IgD-negative memory B cell (primary cell): ENCODE results near the gene ABCA13. TPM values are rescaled to one million over a fixed set of nuclear protein-coding genes. Genes with fewer than 3 reads are reported as not detected.
A peak's percentile ranks its signal among the peaks of the same experiment; 100 is the strongest.

Source experiments
- H3K27ac Mint-ChIP-seq, 3 donors: one replicate each; pipeline ENCODE4 v1.8.0; 2020 to 2022; ENCODE audit warnings: mild to moderate bottlenecking in 3 of 3, mixed read lengths in 3 of 3, moderate library complexity in 1 of 3
- H3K27me3 Mint-ChIP-seq: one replicate; pipeline ENCODE4 v1.8.0; 2021; ENCODE audit warnings: mixed read lengths
- H3K36me3 Mint-ChIP-seq: one replicate; pipeline ENCODE4 v1.8.0; 2020; ENCODE audit warnings: mild to moderate bottlenecking, mixed read lengths
- H3K4me1 Mint-ChIP-seq, 3 donors: one replicate each; pipeline ENCODE4 v1.8.0; 2020 to 2022; ENCODE audit warnings: mixed read lengths in 3 of 3, mild to moderate bottlenecking in 1 of 3
- H3K4me3 Mint-ChIP-seq, 4 donors: one replicate each; pipeline ENCODE4 v1.8.0; 2020 to 2022; ENCODE audit warnings: mild to moderate bottlenecking in 4 of 4, mixed read lengths in 4 of 4, moderate library complexity in 3 of 4
- H3K9me3 Mint-ChIP-seq, 3 donors: one replicate each; pipeline ENCODE4 v1.8.0; 2020 to 2021; ENCODE audit warnings: mixed read lengths in 3 of 3, mild to moderate bottlenecking in 1 of 3
- polyA plus RNA-seq: library from polyadenylated mRNA; unstranded; fragments of 300-500 nt; fragmentation: Illumina TruSeq; gene quantifications from one replicate; pipeline ENCODE4 v1.2.3, GENCODE V29; 2021

ABCA13 gene
- polyA plus RNA-seq, 1 donor from 2014 or later = not detected

DNA sequence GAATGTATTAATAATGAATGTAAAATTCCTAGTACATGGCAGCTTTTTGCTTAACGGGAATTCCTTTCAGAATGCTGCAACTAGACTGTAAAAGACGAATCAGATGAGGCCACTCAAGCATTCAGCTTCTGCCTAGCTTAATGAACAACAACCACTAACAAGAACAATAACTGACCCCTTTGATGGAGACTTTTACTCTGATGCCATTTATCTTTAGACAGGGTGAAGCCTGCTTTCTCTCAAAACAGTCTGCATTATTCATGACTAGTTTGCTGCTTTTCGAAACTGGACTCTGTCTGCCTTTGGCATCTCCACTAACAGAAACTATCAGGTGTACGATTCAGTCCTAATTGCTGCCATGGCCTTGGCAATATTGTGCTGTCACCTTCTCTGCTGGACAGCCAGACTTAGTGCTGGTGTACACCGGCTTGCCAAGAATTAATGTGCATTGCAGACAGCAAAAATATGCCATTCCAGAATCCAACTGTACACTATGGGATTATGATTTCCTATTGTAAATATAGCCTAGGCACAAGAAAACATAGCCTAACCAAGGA lies 457.6 kb downstream of the ABCA13 start:
- Mint-ChIP-seq H3K36me3 (peaks cover 1% of the 10 kb centered on the region), H3K4me3 (no peak overlapping the region), H3K4me1 (no peaks in the 10 kb centered on the region), H3K9me3 (peaks cover 0 to 2% (median 0%) of the 10 kb centered on the region in 3 donors), H3K27me3 (no peaks in the 10 kb centered on the region), H3K27ac (no peak overlapping the region)

DNA sequence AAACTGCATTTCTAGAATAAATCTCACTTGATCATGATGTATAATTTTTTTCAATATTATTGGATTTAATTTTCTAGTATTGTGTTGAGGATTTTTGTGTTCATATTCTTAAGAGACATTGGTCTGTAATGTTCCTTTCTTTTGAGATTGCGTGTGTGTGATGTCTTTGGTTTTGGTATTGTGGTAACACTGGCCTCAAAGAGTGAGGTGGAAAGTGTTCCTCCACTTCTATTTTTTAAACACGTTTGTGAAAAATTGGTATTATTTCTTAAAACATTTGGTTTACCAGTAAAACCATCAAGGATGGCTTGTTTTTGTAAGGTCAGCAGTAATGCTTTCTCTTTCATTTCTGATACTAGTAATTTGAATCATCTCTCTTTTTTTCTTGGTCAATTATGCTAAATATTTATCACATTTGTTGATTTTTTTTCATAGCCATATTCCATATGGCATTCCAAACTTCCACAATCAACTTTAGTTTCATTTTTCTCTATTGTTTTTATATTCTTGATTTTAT lies 462.9 kb downstream of the ABCA13 start:
- Mint-ChIP-seq H3K9me3 (peaks cover 0 to 2% (median 0%) of the 10 kb centered on the region in 3 donors), H3K4me3 (no peak overlapping the region), H3K27me3 (no peaks in the 10 kb centered on the region), H3K27ac (no peak overlapping the region), H3K36me3 (no peaks in the 10 kb centered on the region), H3K4me1 (no peaks in the 10 kb centered on the region)

DNA sequence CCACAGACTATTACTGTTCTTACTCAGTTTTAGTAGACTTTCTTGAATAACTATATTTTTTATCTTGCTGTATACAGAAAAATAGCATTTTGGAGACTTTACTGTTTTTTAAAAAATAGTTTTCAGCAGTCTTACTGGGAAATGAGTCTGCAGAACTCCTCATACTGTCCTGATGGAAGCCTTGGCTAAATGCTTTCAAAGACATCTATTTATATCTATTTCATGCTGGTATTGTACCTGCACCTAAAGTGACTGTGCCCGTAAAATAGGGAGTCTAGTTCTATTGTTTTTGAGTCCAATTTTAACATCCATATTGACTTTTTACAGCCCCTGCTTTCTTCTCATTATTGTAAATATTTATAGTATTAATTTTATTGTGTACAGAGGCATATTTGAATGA lies 464.5 kb downstream of the ABCA13 start:
- Mint-ChIP-seq H3K36me3 (no peaks in the 10 kb centered on the region), H3K27me3 (no peaks in the 10 kb centered on the region), H3K9me3 (peaks cover 0 to 3% (median 0%) of the 10 kb centered on the region in 3 donors), H3K4me3 (no peak overlapping the region), H3K27ac (peak overlapping the region in 1 of 3 donors; percentile 65), H3K4me1 (no peaks in the 10 kb centered on the region)

DNA sequence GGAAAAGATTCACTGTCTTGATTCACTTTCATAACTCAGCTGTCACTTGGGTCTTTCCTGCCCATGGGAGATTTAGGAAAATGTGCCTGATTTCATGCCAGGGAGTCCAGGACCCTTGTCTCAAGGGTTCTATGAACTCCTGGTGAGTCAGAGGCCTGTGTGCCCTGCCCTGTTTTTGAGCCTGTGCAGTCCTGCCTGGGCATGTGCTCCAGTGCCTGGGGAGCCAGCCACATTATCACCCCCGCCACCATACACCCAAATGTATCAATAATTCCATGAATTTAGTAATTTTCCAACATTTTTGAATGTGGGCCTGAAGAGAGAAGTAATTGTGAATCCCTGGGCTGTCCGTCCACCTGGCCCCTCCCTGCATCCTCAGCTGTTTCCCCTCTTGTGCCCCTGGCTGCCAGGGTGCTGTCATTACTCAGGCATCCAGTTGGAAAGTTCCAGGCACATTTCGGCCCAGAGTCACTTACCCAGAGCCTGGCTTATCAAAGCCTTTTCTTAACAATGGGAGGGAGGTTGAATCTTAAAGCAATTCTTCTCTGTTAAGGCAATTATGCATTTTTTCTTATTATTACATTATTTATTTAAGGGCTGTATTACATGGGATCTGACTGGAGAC lies 465.2 kb downstream of the ABCA13 start:
- Mint-ChIP-seq H3K27ac (no peak overlapping the region), H3K4me1 (no peaks in the 10 kb centered on the region)

DNA sequence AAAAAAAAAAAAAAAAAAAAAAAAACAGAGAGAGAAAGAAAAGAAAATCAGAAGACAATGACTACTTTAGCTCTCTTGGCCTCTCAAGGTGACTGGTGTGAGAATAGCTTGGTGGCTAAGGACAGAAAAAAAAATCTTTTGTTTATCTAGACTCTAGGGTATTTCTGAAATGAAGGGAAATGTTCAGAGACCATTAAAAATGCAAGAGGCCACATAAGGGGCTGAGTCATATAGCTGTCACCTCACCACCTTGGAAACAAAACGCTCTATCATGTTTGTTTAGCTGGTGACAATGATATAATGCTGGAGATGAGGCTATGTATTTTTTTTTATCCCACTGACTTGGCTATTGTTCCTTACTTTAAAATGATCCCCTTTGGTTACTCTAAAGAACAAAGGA lies 466.1 kb downstream of the ABCA13 start:
- Mint-ChIP-seq H3K9me3 (peaks cover 0 to 2% (median 0%) of the 10 kb centered on the region in 3 donors), H3K4me1 (no peaks in the 10 kb centered on the region), H3K27me3 (no peaks in the 10 kb centered on the region), H3K27ac (no peak overlapping the region), H3K36me3 (no peaks in the 10 kb centered on the region), H3K4me3 (no peak overlapping the region)

More for the DNA sequence above, 465.2 kb downstream of the ABCA13 start:
- H3K4me3 Mint-ChIP-seq = no peak overlapping the region
- H3K27me3 Mint-ChIP-seq = no peaks in the 10 kb centered on the region
- peaks cover 0 to 3% (median 0%) of the 10 kb centered on the region in 3 donors for H3K9me3 Mint-ChIP-seq
- no peaks in the 10 kb centered on the region for H3K36me3 Mint-ChIP-seq

DNA sequence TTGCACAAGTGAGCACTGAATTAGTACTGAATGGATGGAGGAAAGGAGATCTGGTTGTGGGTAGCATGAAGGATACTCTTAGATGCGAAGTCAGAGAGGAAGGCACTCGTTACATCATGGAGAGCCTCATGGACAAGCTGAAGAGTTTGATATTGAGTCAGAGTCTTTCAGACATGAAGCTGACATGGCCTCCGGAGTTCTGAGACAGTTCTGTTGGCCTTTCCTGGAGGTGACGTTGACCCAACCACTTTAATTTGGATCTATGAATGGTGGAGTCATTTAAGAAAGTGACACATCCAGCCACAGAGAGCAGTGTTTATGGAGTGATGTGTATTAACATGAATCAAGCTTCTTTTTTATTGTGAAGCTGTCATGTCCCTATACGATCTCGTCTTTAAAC lies 466.8 kb downstream of the ABCA13 start:
- Mint-ChIP-seq H3K27me3 (no peaks in the 10 kb centered on the region), H3K27ac (no peak overlapping the region), H3K4me1 (no peaks in the 10 kb centered on the region)

DNA sequence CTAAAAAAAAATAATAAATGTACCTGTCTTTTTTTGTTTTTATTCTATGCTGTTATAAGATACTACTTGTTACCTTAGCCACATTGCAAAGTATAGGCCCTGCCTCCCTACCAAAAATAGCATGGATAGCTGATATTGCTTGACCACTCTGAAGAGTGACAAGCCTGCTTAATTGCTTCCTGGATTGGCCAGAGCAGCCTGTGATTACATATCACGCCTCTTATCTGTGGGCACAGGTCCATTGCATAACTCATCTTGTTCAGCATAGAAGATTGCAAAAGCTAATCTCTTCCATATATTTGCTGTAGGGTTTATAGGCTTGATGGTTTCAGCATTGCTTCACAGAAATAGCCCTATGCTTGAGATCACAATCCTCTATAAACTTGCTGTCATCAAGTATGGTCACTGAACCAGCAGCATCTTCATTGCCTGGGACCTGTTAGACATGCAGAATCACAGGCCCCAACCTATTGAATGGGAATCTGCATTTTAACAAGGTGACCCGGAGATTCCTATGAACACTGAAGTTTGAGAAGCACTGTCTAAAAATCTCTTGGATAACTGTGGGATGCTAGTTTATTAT lies 472.3 kb downstream of the ABCA13 start:
- peaks cover 0 to 2% (median 0%) of the 10 kb centered on the region in 3 donors for H3K9me3 Mint-ChIP-seq
- H3K4me3 Mint-ChIP-seq = no peak overlapping the region
- no peaks in the 10 kb centered on the region for H3K4me1 Mint-ChIP-seq
- H3K27ac Mint-ChIP-seq = no peak overlapping the region
- H3K27me3 Mint-ChIP-seq = no peaks in the 10 kb centered on the region
- no peaks in the 10 kb centered on the region for H3K36me3 Mint-ChIP-seq

More for the DNA sequence above, 466.8 kb downstream of the ABCA13 start:
- Mint-ChIP-seq H3K4me3 (no peak overlapping the region), H3K36me3 (no peaks in the 10 kb centered on the region), H3K9me3 (peaks cover 0 to 2% (median 0%) of the 10 kb centered on the region in 3 donors)

DNA sequence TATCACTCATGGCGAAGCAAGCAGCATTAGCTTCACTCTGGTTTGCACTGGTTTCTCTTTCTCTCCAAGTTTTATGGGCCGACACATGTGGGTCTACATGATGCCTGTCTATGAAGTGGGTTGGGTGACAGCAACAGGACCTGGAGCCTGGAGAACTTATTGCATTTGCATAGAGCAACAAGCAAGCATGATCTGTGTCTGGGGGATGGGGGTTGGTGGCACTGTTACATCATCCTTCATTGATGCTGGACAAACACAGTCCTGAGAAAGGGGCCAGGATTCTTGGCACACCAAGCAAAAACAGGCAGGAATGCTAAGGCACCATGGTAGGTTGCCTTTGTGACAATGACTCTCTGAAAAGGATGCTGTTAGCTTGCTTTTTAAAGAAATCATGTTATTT lies 486.9 kb downstream of the ABCA13 start:
- peaks cover 2 to 8% (median 6%) of the 10 kb centered on the region in 3 donors for H3K9me3 Mint-ChIP-seq
- no peaks in the 10 kb centered on the region for H3K4me1 Mint-ChIP-seq
- no peaks in the 10 kb centered on the region for H3K36me3 Mint-ChIP-seq
- H3K4me3 Mint-ChIP-seq = no peak overlapping the region
- no peak overlapping the region for H3K27ac Mint-ChIP-seq
- no peaks in the 10 kb centered on the region for H3K27me3 Mint-ChIP-seq

DNA sequence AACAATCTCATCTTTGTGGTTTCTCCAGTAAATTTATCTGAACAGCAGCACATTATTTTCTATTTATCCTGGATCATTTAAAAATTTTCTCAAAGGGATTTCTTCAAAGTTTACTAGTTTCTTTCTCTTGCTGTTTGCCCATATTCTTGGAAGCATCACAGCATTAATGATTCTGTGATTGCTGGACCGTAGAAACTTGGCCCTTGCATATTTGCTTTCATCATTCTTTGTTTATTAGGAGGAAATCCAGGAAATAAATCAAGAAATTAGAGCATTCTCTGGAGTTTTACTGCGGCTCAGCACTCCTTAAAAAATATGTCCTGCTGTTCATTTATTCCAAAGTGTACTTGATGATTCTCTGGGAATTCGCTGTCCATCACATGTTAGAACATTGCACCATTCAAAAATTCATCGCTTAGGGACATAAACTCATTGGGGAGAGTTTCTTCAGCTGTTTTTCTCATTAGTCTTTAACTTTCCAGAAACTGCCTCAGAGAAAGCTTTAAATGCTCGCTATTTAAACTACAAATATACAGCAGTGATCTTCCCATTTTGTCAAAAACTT lies 489.1 kb downstream of the ABCA13 start:
- Mint-ChIP-seq H3K9me3 (peaks cover 0 to 3% (median 2%) of the 10 kb centered on the region in 3 donors), H3K4me3 (no peak overlapping the region), H3K27ac (no peak overlapping the region), H3K36me3 (no peaks in the 10 kb centered on the region), H3K27me3 (no peaks in the 10 kb centered on the region), H3K4me1 (no peaks in the 10 kb centered on the region)

DNA sequence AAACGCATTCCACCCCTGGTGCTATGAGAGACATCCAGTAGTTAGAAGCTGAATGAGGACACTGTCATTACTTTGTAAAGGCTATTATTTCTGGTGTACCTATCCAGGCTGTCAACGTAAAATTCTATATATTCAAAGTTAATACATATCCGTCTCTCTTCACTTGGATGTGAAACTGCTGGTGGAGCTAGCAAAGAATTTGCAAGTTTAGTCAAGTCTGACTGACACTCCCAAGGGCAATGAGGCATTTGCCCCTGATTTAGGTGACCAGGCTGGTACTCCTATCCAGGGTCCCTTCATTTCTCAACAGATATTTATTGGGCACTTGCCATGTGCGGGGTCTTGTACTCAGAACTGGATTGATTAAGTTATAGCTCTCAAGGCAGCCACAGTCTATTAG lies 493.0 kb downstream of the ABCA13 start:
- Mint-ChIP-seq H3K36me3 (no peaks in the 10 kb centered on the region), H3K4me1 (no peaks in the 10 kb centered on the region), H3K27ac (no peak overlapping the region), H3K27me3 (no peaks in the 10 kb centered on the region), H3K4me3 (no peak overlapping the region), H3K9me3 (peaks cover 0 to 3% (median 0%) of the 10 kb centered on the region in 3 donors)

DNA sequence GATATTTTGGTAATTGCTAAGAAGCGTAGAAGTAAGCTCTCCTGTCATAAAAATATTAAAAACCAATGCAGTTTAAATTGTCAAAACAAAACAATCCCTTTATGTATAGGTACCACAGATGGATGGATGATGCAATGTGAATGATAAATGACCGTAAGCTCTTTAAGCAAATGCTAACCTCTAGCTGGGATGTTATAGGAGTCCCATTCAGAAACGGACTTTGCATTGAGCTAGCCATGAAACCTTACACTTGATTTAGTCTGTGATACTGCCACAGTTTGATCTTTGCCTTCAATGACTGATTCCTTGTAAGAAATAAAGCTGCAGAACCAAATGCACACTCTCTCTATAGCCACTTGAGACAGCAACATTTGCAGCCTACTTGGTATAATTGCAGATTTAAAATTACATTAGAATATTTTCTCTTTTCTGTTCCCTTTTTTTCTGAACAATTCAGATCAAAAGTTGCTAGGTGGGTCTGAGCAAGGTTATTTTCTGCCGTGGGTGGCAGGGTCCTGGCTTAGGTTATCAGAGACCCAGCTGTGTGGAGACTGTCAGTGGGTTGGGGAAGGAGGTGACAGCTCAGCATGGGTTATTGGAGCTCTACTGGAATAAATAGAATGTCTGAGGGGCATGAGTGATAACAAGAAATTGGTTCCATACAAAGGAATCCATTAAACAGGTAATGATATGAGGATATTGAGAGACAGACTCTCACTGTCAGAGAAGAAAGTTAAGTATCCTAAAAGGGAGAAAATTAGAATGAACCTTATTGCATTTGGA lies 494.3 kb downstream of the ABCA13 start:
- H3K9me3 Mint-ChIP-seq = peaks cover 0 to 5% (median 3%) of the 10 kb centered on the region in 3 donors

DNA sequence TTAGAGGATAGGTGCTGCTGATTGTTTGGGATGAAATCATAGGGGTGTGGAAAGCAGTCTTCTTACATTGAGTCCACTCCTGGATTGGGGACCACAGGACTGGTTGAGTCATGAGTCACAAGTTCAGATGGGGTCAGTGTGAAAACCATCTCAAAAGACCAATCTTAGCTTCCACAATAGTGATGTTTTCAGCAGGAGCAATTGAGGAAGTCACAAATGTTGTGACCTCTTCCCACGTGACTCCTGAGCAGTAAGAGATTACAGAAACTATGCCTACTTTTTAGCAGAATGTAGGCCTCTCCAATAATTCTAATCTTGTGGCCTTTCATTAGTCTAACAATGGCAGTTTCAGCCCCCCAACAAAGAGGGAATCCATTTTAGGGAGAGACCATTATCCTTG lies 496.1 kb downstream of the ABCA13 start:
- Mint-ChIP-seq H3K4me3 (no peak overlapping the region), H3K27ac (no peak overlapping the region), H3K36me3 (no peaks in the 10 kb centered on the region)

More for the DNA sequence above, 494.3 kb downstream of the ABCA13 start:
- Mint-ChIP-seq H3K4me3 (no peak overlapping the region), H3K4me1 (no peaks in the 10 kb centered on the region), H3K36me3 (no peaks in the 10 kb centered on the region), H3K27ac (no peak overlapping the region), H3K27me3 (no peaks in the 10 kb centered on the region)

DNA sequence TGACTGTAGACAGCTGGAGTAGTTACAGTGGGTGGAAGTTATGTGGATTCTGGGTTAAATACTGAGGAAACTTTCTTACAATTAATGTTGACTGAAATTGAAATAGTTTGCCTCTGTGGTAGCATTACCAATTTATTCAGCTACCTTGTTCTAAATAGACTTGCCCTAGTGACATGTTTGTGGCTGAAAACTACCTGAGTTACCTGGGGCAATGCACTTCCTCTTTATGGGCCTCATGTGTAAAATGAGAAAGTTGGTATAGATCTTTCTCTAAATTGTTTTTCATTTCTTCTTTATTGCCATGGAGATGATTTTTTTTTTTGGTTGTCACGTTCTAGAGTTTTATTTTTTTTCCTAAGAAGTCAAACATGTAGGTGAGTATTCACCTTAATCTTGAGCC lies 500.4 kb downstream of the ABCA13 start:
- Mint-ChIP-seq H3K27me3 (no peaks in the 10 kb centered on the region), H3K9me3 (peaks cover 7 to 15% (median 12%) of the 10 kb centered on the region in 3 donors), H3K36me3 (no peaks in the 10 kb centered on the region), H3K4me3 (no peak overlapping the region), H3K4me1 (no peaks in the 10 kb centered on the region), H3K27ac (no peak overlapping the region)

More for the DNA sequence above, 496.1 kb downstream of the ABCA13 start:
- no peaks in the 10 kb centered on the region for H3K4me1 Mint-ChIP-seq
- H3K9me3 Mint-ChIP-seq = peaks cover 2 to 5% (median 3%) of the 10 kb centered on the region in 3 donors
- H3K27me3 Mint-ChIP-seq = no peaks in the 10 kb centered on the region

DNA sequence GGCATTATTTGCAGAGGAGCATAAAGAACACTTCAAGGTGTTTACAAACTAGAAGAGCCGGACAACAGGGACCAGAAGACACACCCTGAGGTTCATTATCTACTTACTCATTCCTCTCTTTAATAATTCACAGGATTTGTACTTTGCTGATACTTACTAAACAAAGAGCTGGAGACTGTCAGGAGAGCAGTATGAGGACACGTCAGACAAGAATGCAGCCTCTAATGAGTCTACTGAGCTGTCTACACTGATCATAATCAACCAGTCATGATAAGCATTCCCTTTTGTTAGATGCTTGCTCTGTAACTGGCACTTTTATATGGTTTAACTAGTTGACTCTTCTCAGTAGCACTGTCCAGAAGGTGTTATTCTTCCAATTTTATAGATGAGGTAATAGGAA lies 509.7 kb downstream of the ABCA13 start:
- Mint-ChIP-seq H3K4me1 (no peaks in the 10 kb centered on the region), H3K36me3 (no peaks in the 10 kb centered on the region), H3K27me3 (no peaks in the 10 kb centered on the region), H3K9me3 (peaks cover 3 to 7% (median 6%) of the 10 kb centered on the region in 3 donors), H3K27ac (no peak overlapping the region), H3K4me3 (no peak overlapping the region)

DNA sequence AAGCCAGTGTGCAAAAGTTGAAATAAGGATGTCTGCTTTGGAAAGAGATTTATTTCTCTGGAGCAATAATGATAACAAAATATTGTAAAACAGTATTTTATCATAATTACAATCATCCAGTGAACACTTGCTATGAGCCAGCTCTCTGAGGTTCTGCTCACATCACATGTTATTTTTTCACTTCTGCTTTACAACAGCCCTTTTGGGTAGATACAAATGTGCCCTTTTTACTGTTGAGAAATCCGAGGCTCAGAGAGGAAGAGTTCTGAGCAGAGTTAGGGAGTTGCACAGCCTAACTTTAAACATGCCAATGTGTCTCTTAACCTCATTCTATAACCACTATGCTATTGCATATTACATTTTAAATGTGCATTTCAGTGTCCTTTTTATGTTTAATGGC lies 520.5 kb downstream of the ABCA13 start:
- no peak overlapping the region for H3K4me3 Mint-ChIP-seq
- H3K36me3 Mint-ChIP-seq = no peaks in the 10 kb centered on the region
- no peak overlapping the region for H3K27ac Mint-ChIP-seq
- H3K9me3 Mint-ChIP-seq = peaks cover 0 to 10% (median 3%) of the 10 kb centered on the region in 3 donors
- no peaks in the 10 kb centered on the region for H3K4me1 Mint-ChIP-seq
- no peaks in the 10 kb centered on the region for H3K27me3 Mint-ChIP-seq
